GM21529 (cell line): ENCODE data around the gene UBE2E2.

Source experiments
- ATAC-seq: cut with Tn5 transposase; IDR thresholded peaks from one replicate; pipeline ENCODE4 v1.9.1; 2021; ENCODE audit not compliant: unreplicated experiment

UBE2E2 gene

DNA sequence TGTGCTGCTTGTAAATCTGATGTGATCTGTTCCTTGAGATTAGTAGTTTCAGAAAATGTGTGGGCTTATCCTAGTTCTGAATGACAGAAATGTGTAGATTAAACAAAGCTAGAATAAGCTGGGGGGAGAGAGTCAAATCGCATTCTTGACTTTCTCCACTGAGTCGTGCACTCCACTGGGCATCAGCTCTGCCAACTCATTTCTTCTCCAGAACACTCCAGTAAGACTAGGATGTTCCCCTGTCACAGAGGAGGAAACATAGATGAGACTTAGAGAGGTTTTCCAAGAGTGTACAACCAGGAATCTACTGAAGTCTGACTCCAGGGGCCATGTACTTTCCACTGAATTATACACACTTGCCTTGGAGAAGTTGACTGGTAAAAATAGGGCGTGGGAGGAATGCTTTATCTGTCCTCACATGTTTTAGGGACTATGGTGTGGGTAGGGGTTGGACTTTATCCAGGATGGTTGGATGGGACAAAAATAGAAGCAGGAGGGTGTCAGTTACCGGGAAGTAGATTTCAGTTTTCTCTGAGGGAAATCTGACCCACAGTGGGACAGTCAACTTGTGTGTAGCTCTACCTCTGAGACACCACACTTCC is 298.2 kb downstream of the UBE2E2 start:
- no peak for ATAC-seq

DNA sequence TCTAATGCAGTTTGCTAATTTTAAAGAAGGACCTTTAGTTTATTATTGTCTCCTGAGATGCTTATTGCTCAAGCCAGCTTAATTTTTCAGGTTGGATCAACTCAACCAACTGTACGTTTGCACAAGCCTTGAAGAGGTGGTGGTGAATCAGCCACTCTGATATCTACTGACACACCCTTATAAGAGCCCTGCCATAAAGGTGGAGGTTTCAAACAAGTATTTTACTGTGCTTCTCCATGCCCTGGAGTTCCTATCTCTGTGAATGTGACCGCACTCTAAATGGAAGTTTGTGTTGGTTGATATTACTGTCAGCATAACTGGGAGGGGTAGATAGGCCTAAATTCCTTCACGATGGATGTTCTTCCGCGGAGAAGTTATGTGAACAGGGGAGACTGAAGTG is 305.3 kb downstream of the UBE2E2 start:
- no peak for ATAC-seq

DNA sequence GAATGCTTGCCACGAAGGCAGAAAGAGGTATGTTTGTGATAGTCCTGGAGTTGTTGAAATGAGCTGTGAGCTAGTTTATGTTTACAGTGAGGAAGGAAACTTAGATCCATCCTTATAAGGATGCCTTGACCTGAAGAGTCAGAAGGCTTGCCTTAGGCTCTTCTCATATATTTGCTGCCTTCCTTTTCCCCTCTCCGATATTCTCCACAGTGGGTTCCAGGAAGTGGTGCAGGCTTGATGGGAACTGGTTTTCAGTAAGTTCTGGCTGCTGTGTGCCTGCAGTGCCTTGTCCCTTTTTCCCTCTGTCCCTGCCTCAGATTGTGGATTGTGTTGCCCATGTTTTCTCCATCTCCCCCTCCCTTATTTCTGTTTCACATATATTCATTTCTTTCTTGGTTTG is 315.3 kb downstream of the UBE2E2 start:
- ATAC-seq, result no peak

DNA sequence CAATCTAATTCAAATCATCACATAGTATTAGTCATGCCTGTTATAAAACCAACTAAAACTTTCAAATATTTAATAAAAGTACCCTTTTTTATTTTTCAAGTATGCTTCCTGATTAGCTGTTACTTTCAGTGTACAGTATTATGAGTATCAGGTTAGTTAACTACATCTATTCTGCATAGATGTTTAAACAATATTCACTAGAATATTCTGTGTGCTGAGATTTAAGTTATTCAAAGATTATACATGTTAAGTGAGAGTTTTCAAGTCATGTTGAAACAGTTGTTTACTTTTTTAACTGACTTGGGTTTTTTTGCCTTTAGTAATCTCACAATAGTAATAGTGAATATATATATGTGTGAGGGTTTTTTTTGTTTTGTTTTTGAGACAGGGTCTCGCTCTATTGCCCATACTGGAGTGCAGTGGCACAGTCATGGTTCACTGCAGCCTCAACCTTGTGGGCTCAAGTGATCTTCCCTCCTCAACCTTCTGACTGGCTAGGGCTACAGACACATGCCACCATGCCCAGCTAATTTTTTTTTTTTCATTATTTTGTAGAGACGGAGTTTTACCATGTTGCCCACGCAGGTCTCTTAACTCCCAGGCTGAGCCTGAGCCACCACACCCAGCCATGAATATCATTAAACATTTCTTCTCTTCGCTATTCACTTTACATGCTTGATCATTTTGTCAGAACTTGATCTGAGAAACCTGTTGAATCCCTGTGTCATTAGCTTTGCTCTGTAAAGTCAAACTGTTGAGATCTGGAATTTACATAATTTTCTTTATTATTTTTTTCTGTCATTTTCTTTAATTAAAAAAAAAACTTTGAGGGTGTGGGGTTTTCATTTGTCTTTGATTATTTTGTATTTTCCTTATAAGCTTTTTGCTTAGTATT is 316.4 kb downstream of the UBE2E2 start:
- ATAC-seq, result peak; percentile 84

DNA sequence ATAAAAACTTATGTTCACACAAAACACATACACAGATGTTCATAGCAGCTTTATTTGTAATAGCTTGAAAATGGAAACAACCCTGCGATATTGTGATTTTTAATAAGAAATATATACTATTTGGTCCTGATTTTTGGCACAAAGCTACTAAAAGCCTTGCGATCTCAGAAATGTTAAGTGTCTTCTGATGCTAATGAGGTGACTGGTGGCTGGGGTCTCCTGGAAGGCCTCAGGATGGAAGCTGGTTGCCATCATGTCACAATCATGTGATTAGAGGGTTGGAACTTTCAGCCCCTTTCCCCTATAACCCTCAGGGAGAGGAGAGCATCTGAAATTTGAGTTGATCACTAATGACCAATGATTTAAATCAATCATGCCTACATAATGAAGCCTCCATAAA is 324.2 kb downstream of the UBE2E2 start:
- ATAC-seq, result no peak

DNA sequence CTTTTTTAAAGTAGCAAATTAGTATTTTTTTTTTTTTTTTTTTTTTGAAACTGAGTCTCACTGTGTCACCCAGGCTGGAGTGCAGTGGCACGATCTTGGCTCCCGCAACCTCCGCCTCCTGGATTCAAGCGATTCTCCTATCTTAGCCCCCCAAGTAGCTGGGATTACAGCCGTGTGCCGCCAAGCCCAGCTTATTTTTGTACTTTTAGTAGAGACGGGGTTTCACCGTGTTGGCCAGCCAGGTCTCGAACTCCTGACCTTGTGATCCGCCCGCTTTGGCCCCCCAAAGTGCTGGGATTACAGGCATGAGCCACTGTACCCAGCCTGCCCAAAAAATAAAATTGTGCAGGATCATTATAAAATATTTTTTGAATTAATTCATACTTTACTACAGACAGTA is 330.5 kb downstream of the UBE2E2 start:
- no peak for ATAC-seq

DNA sequence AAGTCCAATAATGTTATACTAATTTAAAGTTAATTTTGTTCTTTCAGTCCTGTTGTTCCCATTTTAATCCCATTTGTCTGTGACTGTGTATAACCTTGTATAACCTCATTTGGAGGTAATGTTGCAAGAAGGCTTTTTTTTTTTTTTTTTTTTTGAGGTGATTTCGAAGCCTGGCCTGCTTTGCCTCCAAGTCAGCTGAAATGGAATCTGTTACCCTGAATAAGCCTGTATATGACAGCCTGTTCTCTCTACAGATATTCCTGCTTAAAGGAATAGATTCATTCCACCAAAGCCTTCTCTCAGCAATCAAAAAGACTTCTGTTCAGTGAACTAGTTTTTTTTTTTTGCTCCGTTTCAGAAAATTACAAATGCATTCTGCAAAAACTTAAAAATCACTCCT is 330.9 kb downstream of the UBE2E2 start:
- no peak for ATAC-seq

DNA sequence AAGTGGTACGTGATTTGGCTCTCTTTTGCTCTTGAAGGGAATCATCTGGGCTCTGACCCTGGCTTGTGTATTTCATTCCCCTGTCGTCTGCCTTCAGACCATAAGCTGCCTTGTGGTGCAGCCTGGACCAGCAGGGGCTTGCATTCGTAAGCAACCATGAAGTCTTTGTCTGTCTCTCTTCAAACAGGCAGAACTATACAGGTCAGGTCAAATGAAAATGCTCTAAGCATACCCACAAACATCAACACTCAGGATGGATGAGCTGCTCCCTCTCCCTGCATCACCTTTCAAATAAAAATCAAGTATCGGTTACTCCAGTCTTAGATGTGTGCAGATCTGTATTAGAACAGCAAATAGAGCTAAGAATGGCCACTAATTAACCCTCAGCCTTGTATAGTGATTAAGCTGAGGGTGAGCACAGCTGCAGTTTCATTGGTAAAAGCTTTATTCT is 334.0 kb downstream of the UBE2E2 start:
- no peak for ATAC-seq

DNA sequence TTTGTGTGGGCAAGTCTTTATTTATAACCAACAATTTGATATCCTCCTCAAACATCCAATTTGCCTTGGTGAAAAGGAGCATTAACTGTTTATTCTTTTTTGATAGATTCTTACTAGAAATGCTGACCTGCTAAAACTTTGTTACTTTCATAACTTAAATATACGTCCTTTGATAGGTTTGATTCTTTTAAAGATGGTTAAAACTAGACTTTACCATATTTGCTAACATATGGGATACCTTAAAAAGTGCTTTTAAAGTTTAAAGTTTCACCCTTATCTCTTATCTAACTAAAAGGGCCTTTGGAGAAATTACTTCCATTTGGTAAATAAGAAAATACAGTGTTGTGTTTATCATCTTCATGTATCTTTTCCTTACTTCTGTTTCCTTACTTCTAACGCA is 336.1 kb downstream of the UBE2E2 start:
- ATAC-seq, result no peak

DNA sequence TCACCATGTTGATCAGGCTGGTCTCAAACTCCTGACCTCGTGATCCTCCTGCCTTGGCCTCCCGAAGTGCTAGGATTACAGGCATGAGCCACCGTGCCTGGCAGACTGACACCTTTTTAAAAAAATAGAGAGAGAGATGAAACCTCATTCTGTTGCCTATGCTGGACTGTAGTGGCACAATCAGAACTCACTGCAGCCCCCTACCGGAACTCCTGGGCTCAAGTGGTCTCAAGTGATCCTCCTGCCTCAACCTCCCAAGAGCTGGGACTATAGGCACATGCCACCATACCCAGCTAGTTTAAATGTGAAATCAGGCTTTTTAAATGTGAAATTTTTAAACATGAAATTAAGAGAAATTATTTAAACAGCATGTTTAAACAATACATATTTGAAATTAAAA is 337.5 kb downstream of the UBE2E2 start:
- no peak for ATAC-seq

DNA sequence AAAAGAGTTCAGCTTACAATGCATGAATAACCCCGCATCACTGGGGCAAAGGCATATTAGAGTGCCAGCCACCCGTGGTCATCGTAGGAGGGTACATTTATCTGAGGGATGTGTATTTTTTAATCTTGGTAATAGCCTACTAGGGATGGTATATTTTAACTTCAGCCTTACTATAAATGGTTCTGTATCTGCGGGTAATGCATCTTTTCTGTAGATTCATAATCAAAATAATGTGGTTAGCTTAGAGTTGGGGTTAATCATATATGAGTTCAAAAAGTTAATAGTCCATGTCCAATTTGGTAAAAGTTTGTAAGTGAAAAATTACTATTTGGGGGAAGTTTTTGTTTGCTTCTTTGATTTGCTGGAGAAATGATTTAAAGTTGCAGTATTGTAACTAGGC is 339.0 kb downstream of the UBE2E2 start:
- no peak for ATAC-seq

DNA sequence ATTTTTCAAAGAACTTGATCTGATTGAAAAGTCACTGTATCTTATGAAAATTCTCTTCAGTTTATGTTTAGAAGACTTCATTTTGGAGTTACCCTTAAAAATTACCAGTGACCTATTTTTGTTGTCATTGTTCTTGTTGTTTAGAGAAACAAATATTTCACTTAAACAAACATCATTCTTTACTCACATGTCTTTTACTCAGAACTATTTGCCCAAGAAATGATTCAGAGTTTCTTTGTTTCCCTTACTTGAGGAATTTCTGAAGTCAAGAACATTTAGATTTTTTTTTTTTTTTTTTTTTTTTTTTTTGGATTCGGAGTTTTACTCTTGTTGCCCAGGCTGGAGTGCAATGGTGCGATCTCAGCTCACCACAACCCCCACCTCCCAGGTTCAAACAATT is 343.1 kb downstream of the UBE2E2 start:
- ATAC-seq, result no peak

DNA sequence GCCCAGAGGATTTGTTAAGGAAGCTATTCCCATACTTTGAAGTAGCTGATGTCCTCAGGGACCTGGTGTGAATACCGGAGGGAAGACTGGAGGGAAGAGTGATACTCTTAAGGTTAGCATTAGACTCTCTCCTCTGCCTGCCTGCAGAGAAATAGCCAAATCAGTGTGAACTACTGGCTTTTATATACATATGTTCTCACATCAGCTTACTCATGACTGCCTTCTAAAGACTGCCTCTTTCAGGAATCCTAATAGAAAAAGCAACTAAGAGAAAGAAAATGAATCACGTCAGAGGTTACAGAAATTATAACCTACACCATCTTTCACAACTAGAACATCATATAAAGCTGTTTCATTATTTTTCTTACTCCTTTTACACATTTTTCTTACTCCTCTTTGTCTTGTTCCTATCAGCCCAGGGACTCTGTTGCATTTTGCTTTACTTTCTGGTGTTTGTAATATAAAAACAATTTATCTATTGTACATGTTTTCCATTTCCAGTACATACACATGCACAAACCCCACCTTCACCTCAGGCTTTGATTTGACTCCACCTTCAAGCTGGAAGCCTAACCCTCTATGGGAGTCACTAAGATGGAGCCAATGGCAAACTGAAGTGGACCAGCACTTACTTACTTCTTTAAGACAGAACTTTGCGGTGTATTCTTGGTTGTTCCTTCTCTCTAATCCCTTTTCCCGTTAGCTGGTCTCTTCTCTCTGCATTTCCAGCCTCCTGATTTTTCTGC is 345.0 kb downstream of the UBE2E2 start:
- ATAC-seq, result no peak

DNA sequence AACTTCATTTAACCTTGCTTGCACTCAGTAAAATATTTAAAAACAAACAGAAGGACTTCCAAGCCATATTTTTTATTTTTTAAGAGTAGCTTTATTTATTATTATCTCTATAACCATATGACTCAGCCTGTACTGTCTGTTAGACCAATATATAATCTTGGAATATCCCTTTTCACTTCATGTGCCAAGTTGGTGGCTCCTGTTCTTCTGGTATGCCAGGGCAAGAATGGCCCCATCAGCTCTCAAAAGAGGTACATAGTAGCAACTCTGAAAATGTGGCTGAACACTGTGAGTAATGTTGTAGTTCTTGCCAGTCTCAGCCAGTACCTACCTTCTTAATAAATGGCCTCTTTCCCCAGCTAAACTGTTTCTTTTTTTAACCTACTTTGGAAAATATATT is 345.6 kb downstream of the UBE2E2 start:
- ATAC-seq, result no peak

DNA sequence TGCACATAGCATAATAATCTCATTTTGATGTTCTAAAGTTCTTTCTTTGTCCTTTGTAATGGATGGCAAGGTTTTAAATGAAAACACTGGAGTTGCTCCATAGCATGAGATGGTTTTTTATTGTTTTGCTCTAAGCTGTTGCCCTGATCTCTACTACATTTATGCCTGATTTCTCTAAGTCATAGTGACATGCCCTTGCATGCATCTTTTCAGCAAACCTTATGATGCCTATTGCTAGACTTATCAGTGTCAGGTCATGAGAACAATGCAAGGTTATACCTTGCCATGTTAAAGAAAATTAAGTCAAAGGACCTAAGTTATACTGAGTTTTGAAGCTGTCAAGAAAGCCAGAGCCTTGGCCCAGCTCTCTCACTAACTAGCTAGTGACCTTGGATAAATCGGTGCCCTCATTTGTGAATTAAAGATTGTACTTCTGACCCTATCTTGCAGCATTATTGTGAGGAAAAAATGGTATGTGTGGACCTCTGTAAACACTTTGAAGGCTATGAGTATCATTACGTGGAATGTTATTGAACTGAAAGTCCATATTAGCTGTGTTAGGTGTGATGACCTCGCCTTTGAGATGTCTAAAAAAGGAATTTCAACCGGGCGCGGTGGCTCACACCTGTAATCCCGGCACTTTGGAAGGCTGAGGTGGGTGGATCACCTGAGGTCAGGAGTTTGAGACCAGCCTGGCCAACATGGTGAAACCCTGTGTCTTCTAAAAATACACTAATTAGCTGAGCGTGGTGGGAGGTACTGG is 346.2 kb downstream of the UBE2E2 start:
- no peak for ATAC-seq

DNA sequence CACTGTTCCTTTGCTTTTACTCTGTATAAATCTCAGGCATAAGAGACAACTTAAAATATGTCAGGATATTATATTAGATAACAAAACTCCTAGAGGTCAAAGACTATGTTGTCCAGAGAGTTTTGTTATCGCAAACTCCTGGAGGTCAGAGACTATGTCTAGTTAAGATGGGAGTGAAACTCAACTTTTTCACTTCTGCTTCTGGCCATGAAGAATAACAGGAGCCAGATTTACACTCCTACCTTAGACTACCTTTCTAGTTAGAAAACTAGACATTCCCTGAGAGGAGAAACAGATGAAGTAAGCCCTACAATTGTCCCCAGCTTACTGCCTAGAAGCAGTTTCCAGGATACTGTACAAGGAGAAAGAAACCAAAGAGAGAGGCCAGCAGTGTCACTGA is 347.3 kb downstream of the UBE2E2 start:
- peak; percentile 80 for ATAC-seq

DNA sequence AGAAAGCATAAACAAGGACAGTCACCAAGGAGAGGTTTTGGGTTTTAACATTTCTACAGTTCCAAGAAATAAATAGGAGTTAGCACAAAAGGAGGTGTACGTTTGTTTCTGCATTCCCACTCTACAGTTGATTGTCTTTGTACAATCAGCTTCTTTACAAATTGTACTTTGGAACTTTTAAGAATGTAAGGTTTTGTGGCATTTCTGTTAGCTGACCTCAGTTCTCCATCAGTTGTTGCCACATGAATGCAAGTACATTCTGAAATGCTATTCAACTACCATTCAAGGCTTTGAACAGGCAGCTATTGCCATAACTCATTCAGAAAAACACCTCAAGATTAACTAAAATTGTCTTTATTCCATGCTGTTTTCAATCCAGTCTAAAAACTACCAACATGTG is 349.4 kb downstream of the UBE2E2 start:
- ATAC-seq, result no peak

DNA sequence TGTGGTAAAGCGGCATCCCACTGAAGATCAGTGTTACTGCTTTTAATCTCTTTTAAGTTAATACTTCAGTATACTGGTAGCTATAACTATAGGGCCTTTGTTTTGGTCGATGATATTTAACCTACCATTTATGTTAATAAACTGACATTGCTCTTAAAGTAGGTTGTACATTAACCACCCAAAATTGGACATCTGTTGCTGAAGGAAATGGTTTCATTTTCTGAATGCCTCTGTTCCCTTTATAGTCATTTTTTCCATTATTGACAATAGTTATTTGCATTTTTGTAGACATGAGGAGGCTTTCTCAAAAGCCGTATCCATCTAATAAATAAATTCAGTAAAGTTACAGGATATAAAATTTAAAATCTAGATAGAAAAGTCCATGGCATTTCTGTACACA is 350.2 kb downstream of the UBE2E2 start:
- no peak for ATAC-seq

DNA sequence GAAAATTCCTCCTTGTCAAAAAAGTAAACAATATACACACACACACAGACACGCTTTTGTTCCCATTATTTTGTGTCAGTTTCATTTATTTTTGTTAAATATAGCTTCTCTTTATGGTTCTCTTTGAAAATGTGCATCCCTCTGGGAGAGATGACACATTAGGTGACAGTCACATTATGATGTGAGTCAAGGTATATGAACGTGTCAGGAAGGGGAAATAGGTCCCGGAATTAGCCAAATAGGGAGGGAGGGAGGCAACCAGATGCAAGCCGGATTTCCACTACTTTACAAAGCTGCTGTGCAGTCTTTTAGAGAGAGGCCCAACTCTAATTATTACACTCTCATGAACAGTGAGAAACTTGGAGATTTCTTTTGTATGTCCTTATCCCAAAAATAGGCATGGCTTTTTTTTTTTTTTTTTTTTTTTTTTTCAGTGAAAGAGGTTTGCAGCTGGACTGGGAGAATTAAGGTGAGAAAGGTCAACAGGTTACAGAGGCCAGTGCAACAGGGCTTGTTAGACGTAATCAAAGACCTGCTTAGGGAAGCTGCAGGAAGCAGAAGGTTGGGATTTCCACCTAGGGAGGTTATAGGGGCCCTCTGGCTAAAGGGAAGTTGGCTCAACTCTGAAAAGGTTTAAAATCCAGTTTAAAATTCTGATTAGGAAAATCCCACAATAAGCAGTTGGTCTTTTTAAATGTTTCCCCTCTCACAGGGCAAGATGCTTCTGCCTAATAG is 362.1 kb downstream of the UBE2E2 start:
- no peak for ATAC-seq

DNA sequence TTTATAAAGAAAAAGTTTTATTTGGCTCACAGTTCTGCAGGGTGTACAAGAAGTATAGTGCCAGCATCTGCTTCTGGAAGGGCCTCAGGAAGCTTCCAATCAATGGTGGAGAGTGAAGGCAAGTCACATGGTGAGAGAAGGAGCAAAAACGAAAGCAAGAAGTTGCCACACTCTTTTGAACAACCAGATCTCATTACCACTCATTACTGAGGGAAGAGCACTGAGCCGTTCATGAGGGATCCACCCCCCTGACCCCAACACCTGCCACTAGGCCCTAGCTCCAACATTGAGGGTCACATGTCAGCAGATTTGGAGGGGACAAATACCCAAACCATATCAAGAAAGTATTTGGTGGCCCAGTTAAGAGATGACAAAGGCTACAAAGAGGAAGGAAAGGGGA is 363.4 kb downstream of the UBE2E2 start:
- peak; percentile 56 for ATAC-seq

DNA sequence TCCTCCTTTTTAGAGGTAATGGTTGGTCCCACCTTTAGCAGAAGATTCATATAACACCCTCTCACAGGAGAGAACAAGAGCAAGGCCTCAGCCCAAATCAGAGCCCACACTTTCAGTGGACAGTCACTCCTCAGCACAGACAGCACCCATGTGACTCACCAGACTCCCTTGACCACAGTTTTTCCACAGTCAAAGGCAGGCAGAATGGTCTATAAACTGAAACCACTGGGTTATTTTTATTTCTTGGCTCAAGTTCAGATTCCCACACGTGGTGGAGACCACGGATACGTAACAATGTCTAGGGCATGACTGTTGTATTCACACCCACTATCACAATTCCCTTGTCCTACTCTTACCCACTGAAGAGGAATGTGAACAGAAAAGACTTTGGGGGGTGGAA is 364.8 kb downstream of the UBE2E2 start:
- ATAC-seq, result no peak
